ENCODE measurements around the gene KLF6.

Gene KLF6

GRCh38 chr10:3786295-3787015, 1.4 kb upstream of the KLF6 start:
- DNase-seq = peak in 1 of 6 experiments; percentile 44

GRCh38 chr10:3785851-3786271, 852 bp upstream of the KLF6 start:
- DNase-seq = peak in 3 of 6 experiments; percentile 53 to 73 (median 65)

- peak; percentile 98 to 99 (median 99) for DNase-seq
Measured at GRCh38 chr10:3785251-3785850, 342 bp upstream of the KLF6 start.

- DNase-seq = peak; percentile 34 to 83 (median 68)
Measured at GRCh38 chr10:3783682-3784432, 1.2 kb downstream of the KLF6 start.

- peak; percentile 50 to 69 (median 67) for DNase-seq
Measured at GRCh38 chr10:3783316-3783681, 1.7 kb downstream of the KLF6 start.

GRCh38 chr10:3782451-3783315, 2.3 kb downstream of the KLF6 start:
- DNase-seq = peak; percentile 40 to 69 (median 62)

GRCh38 chr10:3782146-3782450, 2.9 kb downstream of the KLF6 start:
- peak in 4 of 6 experiments; percentile 22 to 69 (median 64) for DNase-seq

GRCh38 chr10:3781468-3782145, 3.4 kb downstream of the KLF6 start:
- DNase-seq = no peak

GRCh38 chr10:3780771-3781467, 4.1 kb downstream of the KLF6 start:
- no peak for DNase-seq

GRCh38 chr10:3780021-3780770, 4.8 kb downstream of the KLF6 start:
- peak in 1 of 6 experiments; percentile 5 for DNase-seq

GRCh38 chr10:3779158-3779741, 5.8 kb downstream of the KLF6 start:
- DNase-seq = no peak

GRCh38 chr10:3778692-3779157, 6.3 kb downstream of the KLF6 start:
- no peak for DNase-seq

GRCh38 chr10:3777981-3778691, 6.9 kb downstream of the KLF6 start:
- no peak for DNase-seq

GRCh38 chr10:3776796-3777571, 8.0 kb downstream of the KLF6 start:
- DNase-seq = peak; percentile 19 to 67 (median 43)

- peak in 1 of 6 experiments; percentile 13 for DNase-seq
Measured at GRCh38 chr10:3775696-3776551, 9.1 kb downstream of the KLF6 start.

- no peak for DNase-seq
Measured at GRCh38 chr10:3774814-3775695, 10.0 kb downstream of the KLF6 start.
